Stimulated activated naive B cell treated with anti-CD40 and anti-IgM and Interleukin-4, amounts not matched to agents 10 μg/mL and 1 μg/mL and 100 μg/mL, for 72 hours (primary cell): ENCODE data around the gene NHSL1.

Source experiments
- ATAC-seq, 2 donors: fragments of 150-1000 bp; cut with Tn5 transposase; replicated peaks; 2 replicates each; pipeline ENCODE4 v1.10.0; 2021; ENCODE audit warnings: moderate library complexity in 1 of 2
- DNase-seq: peaks from one replicate; pipeline ENCODE4 v3.0.0; 2021
- H3K27ac Mint-ChIP-seq: one replicate; pipeline ENCODE4 v1.8.0; 2022; ENCODE audit warnings: mild to moderate bottlenecking, mixed read lengths
- H3K27me3 Mint-ChIP-seq, 2 donors: one replicate each; pipeline ENCODE4 v1.8.0; 2022; ENCODE audit warnings: mixed read lengths in 2 of 2
- H3K36me3 Mint-ChIP-seq, 2 donors: one replicate each; pipeline ENCODE4 v1.8.0; 2022; ENCODE audit warnings: mixed read lengths in 2 of 2, mild to moderate bottlenecking in 1 of 2
- H3K4me1 Mint-ChIP-seq, 2 donors: one replicate each; pipeline ENCODE4 v1.8.0; 2022; ENCODE audit warnings: mixed read lengths in 2 of 2, mild to moderate bottlenecking in 1 of 2
- H3K4me3 Mint-ChIP-seq, 2 donors: one replicate each; pipeline ENCODE4 v1.8.0; 2022; ENCODE audit warnings: mild to moderate bottlenecking in 2 of 2, mixed read lengths in 2 of 2, moderate library complexity in 1 of 2
- H3K9me3 Mint-ChIP-seq, 2 donors: one replicate each; pipeline ENCODE4 v1.8.0; 2022; ENCODE audit warnings: mixed read lengths in 2 of 2, mild to moderate bottlenecking in 1 of 2

Gene NHSL1

DNA sequence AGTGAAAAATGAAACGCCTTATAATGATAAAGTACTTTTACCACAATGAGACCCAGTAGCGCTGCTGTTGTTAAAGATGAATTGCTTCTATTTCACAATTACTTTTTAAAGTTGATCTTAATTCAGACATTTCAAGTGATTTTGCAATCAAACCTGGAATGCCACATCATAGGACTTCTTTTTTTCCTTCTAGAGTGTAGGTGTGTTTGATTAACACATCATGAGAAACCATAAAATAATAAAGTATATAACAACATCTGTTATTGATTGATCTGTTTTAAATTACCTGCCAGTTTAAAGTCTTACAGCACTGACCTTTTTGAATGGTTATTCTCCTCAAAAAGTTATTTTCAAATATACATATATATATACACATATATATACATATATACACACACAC, 56.6 kb downstream of the NHSL1 start:
- Mint-ChIP-seq H3K27ac (no peak overlapping the region), H3K9me3 (no peaks in the 10 kb centered on the region), H3K27me3 (peaks cover 0 to 5% of the 10 kb centered on the region in 2 donors), H3K4me1 (peaks cover 2 to 5% of the 10 kb centered on the region in 2 donors), H3K4me3 (no peak overlapping the region), H3K36me3 (no peaks in the 10 kb centered on the region)
- DNase-seq (no peak), ATAC-seq (no peak)

DNA sequence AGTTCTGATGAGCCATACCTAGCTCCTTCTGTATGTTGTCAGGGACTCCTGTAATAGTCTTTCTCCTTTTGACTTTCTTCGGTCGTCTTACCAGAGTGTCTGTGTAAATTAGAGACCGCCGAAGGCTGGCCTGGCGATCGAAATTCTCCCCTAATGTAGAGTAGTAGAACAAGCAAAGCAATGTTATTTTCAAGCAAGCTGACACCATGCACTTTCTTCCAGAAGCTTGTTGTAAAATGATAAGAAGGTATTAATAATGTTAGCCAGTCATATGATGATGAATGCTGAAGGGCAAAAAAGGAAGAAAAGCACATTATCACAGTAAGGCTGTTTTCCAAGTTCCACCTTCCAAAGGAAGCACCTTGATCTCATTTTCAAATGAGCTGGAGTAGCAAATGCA, 57.3 kb downstream of the NHSL1 start:
- Mint-ChIP-seq H3K4me1 (peaks cover 2 to 5% of the 10 kb centered on the region in 2 donors), H3K27ac (no peak overlapping the region), H3K9me3 (no peaks in the 10 kb centered on the region), H3K27me3 (peaks cover 0 to 5% of the 10 kb centered on the region in 2 donors), H3K36me3 (no peaks in the 10 kb centered on the region), H3K4me3 (no peak overlapping the region)
- DNase-seq (no peak), ATAC-seq (no peak)

DNA sequence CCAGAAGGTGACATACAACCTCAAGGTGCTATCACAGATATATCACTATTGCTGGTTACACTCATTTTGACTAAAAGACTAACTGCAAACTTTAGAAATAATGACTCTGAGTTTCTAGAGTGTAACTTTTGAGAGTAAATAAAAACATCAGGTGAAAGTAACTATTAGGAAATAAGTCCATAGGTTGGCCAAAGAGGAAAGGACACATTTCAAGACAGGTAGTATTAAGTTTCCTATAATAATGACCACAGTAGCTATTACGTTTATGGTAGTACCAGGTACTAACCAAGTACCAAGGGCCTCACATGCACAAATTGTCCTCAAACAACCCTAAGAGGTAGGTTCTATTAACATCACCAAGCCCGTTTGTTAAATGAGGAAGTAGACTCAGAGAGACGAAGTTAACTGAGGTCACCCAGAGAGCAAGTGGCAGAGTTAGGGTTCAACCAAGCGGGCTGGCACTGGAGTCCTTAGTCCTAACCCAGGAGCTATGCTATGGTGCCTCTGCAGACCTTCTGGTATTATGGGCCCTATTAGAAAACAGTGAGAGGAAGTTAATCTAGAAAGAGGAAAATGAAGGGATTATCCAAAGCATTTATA, 58.4 kb downstream of the NHSL1 start:
- Mint-ChIP-seq H3K4me3 (no peak overlapping the region), H3K36me3 (no peaks in the 10 kb centered on the region), H3K4me1 (peaks cover 2 to 5% of the 10 kb centered on the region in 2 donors), H3K27me3 (peaks cover 0 to 5% of the 10 kb centered on the region in 2 donors), H3K27ac (no peak overlapping the region), H3K9me3 (no peaks in the 10 kb centered on the region)
- ATAC-seq (peak; percentile 52 to 67), DNase-seq (no peak)

DNA sequence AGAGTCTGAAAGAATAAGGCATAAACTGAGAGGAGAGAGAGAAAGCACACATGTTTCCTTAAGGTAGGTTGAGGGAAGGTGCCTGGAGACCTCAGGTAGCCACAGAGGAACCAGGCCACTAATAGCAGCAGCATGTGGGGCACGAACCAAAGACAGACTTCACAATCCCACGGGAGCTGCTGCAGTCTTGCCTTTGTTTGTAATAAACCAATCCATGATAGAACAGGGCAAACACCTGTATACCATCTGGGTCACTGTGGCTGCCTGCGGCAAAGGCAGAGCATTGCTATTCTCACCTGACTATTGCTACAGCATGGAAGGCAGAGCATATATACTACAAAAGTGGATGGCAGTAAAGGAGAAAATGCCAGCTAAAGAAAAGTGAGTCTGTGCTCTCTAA, 59.0 kb downstream of the NHSL1 start:
- ATAC-seq = no peak
- Mint-ChIP-seq H3K27me3 (peaks cover 0 to 5% of the 10 kb centered on the region in 2 donors), H3K9me3 (no peaks in the 10 kb centered on the region), H3K27ac (no peak overlapping the region), H3K36me3 (no peaks in the 10 kb centered on the region), H3K4me1 (peaks cover 2 to 5% of the 10 kb centered on the region in 2 donors), H3K4me3 (no peak overlapping the region)
- no peak for DNase-seq

DNA sequence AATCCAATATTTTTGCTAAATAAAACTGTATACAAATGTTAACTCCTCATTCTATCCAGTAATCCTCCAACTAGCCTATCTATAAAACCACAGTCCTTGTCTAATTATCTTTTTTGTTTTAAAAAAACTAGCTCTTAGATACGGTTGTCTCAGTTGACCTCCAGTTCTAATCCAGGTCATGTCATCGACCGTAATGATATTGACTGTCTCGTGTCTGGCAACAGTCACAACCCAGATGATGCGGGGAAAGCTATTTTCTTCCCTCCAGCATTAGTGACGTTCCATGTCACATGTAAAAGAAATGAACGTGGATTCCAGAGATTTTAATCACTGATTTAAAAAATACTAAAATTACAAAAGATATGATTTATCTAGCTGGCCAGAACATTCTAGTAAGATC, 59.7 kb downstream of the NHSL1 start:
- H3K4me3 Mint-ChIP-seq = no peak overlapping the region

DNA sequence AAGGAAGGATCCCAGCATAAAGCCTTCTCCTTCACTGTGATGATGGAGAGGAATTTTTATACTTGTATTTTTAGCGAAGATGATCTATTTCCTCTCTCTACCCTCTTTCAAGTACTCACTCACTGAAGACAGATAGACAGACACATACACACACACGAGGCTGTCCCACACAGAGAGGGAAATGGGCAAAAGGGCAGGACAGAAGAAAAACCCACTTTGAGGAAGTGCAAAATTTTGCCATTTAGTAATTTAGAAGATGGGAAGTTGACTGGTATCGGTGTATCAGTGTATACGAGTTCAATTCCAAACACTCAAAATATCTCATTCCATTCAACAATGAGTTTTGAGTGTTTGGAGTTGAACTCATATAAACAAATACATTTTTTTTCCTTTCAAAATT, 64.4 kb downstream of the NHSL1 start:
- Mint-ChIP-seq H3K4me3 (no peak overlapping the region), H3K27ac (no peak overlapping the region), H3K27me3 (peaks cover 6 to 7% of the 10 kb centered on the region in 2 donors), H3K36me3 (no peaks in the 10 kb centered on the region), H3K4me1 (peaks cover 13 to 32% of the 10 kb centered on the region in 2 donors), H3K9me3 (no peaks in the 10 kb centered on the region)
- ATAC-seq = peak; percentile 78 to 79
- DNase-seq = no peak

More for the DNA sequence above, 59.7 kb downstream of the NHSL1 start:
- Mint-ChIP-seq H3K36me3 (no peaks in the 10 kb centered on the region), H3K27ac (no peak overlapping the region), H3K9me3 (no peaks in the 10 kb centered on the region), H3K4me1 (peaks cover 7 to 12% of the 10 kb centered on the region in 2 donors), H3K27me3 (peaks cover 0 to 5% of the 10 kb centered on the region in 2 donors)
- DNase-seq = no peak
- no peak for ATAC-seq

DNA sequence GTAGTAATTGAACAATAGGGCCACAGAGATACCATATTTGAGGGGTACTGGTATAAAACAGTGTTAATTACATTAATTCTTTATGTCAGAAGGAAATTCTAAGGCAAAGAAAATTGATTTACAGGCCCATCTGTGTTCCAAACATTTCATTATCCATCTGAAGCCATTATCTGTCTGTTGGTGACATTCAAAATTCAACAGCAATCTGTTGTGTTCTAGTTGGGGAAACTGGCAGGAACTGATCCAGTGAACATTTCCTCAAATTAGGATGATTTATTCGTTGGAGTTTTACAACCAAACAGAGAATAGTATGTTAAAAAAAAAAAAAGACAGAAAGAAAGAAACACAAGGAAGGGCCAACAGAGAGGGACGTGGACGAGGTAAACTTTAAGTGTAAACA, 65.2 kb downstream of the NHSL1 start:
- peaks cover 10 to 12% of the 10 kb centered on the region in 2 donors for H3K27me3 Mint-ChIP-seq
- no peak for ATAC-seq
- no peak overlapping the region for H3K4me3 Mint-ChIP-seq
- H3K4me1 Mint-ChIP-seq = peaks cover 13 to 32% of the 10 kb centered on the region in 2 donors
- no peaks in the 10 kb centered on the region for H3K9me3 Mint-ChIP-seq
- no peak overlapping the region for H3K27ac Mint-ChIP-seq
- H3K36me3 Mint-ChIP-seq = no peaks in the 10 kb centered on the region
- no peak for DNase-seq

DNA sequence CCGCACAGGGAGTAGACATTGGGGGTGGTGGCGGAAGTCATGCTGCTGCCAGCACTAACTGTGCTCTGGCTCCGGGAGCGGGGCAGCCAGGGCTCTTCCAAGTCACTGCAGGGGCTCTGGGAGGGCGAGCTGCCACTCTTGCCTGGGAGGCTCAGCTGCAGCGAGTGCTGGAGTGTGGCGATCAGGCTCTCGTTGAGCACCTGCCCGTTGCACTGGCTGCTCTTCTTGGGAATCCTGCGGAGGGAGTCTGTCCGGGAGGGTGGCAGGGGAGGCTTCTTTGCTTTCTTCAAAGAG, 67.3 kb downstream of the NHSL1 start:
- H3K4me3 Mint-ChIP-seq = no peak overlapping the region
- no peaks in the 10 kb centered on the region for H3K36me3 Mint-ChIP-seq
- H3K27me3 Mint-ChIP-seq = peaks cover 10 to 13% of the 10 kb centered on the region in 2 donors
- peaks cover 13 to 32% of the 10 kb centered on the region in 2 donors for H3K4me1 Mint-ChIP-seq
- H3K27ac Mint-ChIP-seq = no peak overlapping the region
- DNase-seq = no peak
- no peak for ATAC-seq
- no peaks in the 10 kb centered on the region for H3K9me3 Mint-ChIP-seq

DNA sequence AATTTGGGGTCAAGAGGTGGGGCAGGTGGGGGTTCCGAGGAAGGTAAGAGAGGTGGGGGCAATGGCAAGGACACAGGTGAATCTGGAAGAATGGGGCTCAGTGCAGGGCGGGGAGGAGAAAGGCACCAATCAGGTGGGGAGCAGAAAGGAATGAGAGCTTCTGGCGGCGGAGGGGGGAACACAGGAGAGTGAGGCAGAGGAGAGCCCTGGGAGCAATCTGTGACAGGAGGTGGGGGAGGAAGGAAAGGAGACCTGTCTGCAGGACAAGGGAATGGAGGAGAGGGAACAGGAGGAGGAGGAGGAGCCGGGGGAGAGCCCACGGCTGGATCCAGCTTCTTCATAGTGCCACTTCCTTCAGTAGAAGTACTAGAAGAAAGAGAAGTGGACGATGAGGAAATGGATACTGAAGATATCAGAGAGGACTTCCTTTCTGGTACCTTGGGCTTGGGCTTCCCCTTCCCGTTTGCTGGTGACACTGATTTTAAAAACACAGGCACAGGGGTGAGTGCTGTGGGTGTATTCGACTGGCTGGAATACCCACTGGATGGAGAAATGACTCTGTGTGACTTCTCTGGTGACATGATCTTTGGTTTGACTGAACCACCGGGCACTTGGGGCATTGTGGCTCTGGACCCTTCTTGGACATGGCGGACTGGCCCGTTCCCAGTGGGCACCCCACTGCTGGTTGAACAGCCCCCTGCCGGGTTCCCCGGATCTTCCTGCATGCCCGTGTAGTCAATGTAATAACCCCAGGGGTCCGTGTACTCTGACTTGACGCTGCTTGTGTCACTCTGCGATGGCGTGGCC, 67.8 kb downstream of the NHSL1 start:
- H3K4me3 Mint-ChIP-seq = no peak overlapping the region
- no peak overlapping the region for H3K27ac Mint-ChIP-seq
- H3K27me3 Mint-ChIP-seq = peaks cover 10 to 13% of the 10 kb centered on the region in 2 donors
- H3K36me3 Mint-ChIP-seq = no peaks in the 10 kb centered on the region
- ATAC-seq (peak; percentile 59 to 74), DNase-seq (no peak)
- H3K9me3 Mint-ChIP-seq = no peaks in the 10 kb centered on the region
- peaks cover 13 to 32% of the 10 kb centered on the region in 2 donors for H3K4me1 Mint-ChIP-seq

DNA sequence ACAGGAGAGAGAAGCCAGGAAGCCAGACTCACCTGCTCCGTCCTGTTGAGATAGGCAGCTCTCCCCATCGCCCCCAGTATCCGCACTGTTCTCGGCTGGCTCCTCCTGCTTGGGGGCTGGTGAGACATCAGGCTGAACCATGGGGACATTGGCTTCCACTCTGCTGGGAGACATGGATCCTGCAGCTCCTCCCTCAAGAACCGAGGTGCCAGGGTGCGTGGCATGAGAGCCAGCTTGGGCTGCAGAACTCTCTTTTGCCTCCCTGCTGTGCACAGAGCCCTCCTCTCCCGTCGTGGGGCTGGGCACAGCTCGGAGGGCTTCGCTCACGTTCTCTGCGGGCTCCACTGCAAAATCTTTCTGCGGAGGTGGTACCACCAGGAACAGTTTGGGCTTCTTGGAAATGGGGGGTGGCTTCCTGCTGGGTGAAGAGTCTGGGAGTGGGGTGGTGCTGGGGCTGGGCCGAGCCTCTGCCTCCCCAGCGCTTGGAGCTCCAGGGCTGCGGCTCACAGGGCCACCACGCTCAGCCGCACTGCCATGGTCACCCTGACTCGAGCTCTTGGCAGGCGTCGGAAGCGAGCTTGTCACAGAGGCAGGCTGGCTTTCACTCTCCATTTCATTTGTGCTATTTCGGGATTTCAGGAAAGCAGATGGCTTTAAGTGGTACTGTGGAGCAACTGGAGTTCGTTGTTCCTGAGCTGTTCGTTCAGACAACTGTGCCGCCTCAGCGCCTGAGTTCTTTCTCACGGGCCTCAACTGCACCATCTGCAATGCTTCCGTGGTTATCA, 68.7 kb downstream of the NHSL1 start:
- H3K4me1 Mint-ChIP-seq = peaks cover 13 to 32% of the 10 kb centered on the region in 2 donors
- ATAC-seq (no peak), DNase-seq (no peak)
- H3K27me3 Mint-ChIP-seq = peaks cover 10 to 13% of the 10 kb centered on the region in 2 donors
- no peaks in the 10 kb centered on the region for H3K36me3 Mint-ChIP-seq
- H3K4me3 Mint-ChIP-seq = no peak overlapping the region
- H3K27ac Mint-ChIP-seq = peak overlapping the region; percentile 42
- no peaks in the 10 kb centered on the region for H3K9me3 Mint-ChIP-seq

DNA sequence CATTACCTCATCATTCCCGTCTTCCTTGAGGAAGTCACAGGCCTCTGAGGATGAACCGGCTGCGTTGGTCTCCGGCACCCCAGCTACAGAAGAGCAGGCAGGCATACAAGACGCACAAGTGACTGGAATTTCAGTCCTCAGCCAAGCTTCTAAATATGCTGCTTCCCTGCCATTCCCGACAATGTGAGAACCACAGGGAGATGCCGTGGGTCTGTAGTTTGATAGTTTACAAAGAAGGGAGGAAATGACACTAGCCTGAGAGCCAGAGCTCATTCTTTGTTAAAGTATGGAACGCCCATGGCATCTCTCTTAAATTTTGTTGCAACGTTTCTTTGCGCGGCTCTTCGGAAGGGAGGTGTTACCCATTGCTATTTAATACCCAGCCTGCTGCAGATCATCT, 69.5 kb downstream of the NHSL1 start:
- Mint-ChIP-seq H3K4me1 (peaks cover 11 to 27% of the 10 kb centered on the region in 2 donors), H3K36me3 (no peaks in the 10 kb centered on the region), H3K27ac (no peak overlapping the region), H3K4me3 (no peak overlapping the region), H3K27me3 (peaks cover 10 to 13% of the 10 kb centered on the region in 2 donors), H3K9me3 (no peaks in the 10 kb centered on the region)
- DNase-seq = no peak
- no peak for ATAC-seq

DNA sequence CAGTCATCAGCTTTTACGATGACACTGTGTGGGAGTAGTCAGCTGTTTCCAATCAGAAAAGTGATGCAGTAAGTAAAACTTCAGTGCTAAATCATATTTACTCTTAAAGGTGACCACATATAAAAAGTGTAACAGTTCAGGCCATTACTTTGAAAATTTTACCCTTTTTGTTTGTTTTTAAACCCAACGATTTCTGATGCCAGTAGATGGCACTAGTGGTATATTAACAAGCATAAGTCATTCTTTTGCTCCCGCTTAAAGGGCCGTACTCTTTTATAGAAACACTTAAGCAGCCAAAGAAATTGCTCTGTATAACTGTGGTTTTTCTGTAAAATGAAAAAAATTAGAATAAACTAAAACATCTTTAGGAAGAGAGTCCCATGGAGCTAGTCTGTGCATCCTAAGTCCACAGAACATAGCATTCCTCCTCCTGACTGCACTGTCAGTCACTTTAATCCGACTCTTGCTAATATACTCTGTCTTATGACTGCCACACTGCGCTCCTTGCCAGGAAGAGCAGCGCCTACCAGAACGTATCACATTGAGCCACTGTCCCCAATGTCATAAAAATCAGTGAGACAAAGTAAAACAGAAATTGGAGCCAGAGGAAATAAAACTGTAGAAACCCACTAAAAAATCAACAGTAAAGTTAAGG, 70.2 kb downstream of the NHSL1 start:
- no peaks in the 10 kb centered on the region for H3K9me3 Mint-ChIP-seq
- no peaks in the 10 kb centered on the region for H3K36me3 Mint-ChIP-seq
- peaks cover 10 to 13% of the 10 kb centered on the region in 2 donors for H3K27me3 Mint-ChIP-seq
- DNase-seq = no peak
- peaks cover 8 to 20% of the 10 kb centered on the region in 2 donors for H3K4me1 Mint-ChIP-seq
- no peak overlapping the region for H3K27ac Mint-ChIP-seq
- ATAC-seq = peak; percentile 56 to 68
- no peak overlapping the region for H3K4me3 Mint-ChIP-seq

DNA sequence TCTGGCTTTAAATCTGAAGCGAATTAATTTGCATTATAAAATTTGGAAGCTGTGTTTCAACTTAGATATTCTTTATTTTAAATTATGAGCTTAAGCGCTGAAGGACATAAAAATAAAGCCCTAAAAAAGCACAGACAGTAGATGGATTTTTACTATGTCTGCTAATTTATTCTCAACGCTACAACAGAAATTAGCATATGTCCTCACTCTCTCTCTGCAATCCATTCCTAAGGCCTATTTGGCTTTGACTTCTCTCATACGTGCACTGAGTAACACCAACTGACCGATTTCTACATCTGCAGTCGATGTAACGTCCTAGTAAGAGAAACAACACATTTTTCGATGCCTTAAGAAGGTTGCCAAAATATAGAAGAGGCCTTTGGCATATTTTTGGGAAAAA, 71.6 kb downstream of the NHSL1 start:
- Mint-ChIP-seq H3K4me3 (no peak overlapping the region), H3K27ac (no peak overlapping the region), H3K9me3 (no peaks in the 10 kb centered on the region), H3K36me3 (peaks cover 0 to 4% of the 10 kb centered on the region in 2 donors), H3K4me1 (peaks cover 8 to 19% of the 10 kb centered on the region in 2 donors), H3K27me3 (peaks cover 10 to 13% of the 10 kb centered on the region in 2 donors)
- ATAC-seq (no peak), DNase-seq (no peak)

DNA sequence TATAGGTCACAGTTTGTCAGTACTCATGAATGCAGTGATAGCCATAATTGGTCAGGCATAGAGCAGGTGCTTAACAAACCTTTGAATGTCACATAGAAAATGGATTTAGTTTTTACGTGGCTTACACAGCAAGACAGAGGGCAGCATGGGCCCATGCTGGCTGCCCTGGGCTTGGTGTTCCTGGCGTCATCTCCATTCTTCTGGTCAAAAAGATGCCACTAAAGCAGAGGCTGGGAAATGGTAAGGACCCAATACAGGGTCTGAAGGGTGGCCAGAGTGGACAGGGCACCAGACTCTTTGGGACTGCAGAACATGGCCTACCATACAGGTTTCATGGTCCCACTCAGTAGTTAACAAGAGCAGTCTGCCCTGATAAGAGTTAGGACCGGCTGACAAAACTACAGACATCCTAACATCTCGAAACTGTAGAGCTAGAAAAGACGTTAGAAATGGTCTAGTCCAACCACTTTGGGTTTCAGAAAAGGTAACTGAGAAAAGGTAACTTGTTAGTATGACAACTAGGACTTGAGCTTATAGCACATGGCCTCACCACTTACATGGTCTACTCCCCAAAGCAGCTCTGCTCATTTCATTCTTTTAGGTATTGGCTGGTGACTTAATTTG, 72.7 kb downstream of the NHSL1 start:
- H3K4me1 Mint-ChIP-seq = peaks cover 6 to 11% of the 10 kb centered on the region in 2 donors
- ATAC-seq = peak in 1 of 2 donors; percentile 31
- no peak overlapping the region for H3K4me3 Mint-ChIP-seq
- no peak overlapping the region for H3K27ac Mint-ChIP-seq
- H3K27me3 Mint-ChIP-seq = peaks cover 9 to 12% of the 10 kb centered on the region in 2 donors
- no peak for DNase-seq
- peaks cover 0 to 4% of the 10 kb centered on the region in 2 donors for H3K36me3 Mint-ChIP-seq
- no peaks in the 10 kb centered on the region for H3K9me3 Mint-ChIP-seq
